Right ventricle myocardium inferior (tissue), 1 donor: ENCODE results near the gene TRPM3. TPM values are rescaled to one million over a fixed set of nuclear protein-coding genes. Genes with fewer than 3 reads are reported as not detected.
A peak's percentile ranks its signal among the peaks of the same experiment; 100 is the strongest.

Experiments
- ATAC-seq: fragments of 200-7000 bp; cut with Tn5 transposase; one replicate; pipeline ENCODE4 v1.9.1; 2020; ENCODE audit warnings: mild to moderate bottlenecking, moderate library complexity
- DNase-seq: peaks from one replicate; pipeline ENCODE4 v3.0.0; 2021; ENCODE audit errors: missing footprints
- intact Hi-C: fragments of 100-400 bp; cut with DNase I; formaldehyde crosslinking; loops from one replicate; pipeline ENCODE4 v1.11.0; 2022
- total RNA-seq: library from RNA; stranded (reverse); fragmentation: NEBNext Ultra II Directional; extraction: Animal tissue kit (Norgen Biotek cat#: 25700); gene quantifications from one replicate; pipeline ENCODE4 v1.2.1, GENCODE V29; 2021
- donor health status: DM: no; HTN: yes; CAD: no; lungs with severe emphysema.

The TRPM3 gene
- total RNA-seq, 1 donor from 2014 or later, result not detected

- DNase-seq, result no peak
- ATAC-seq, result no peak
- intact Hi-C loops, result no loop called here
Measured at GRCh38 chr9:70874451-70874850, 247.0 kb downstream of the TRPM3 start.

GRCh38 chr9:70873506-70873905, 247.9 kb downstream of the TRPM3 start:
- DNase-seq (no peak), ATAC-seq (no peak)
- intact Hi-C loops, result no loop called here

- intact Hi-C loops, result no loop called here
- DNase-seq (no peak), ATAC-seq (peak; percentile 76)
Measured at GRCh38 chr9:70868661-70869652, 252.5 kb downstream of the TRPM3 start.

GRCh38 chr9:70868041-70868440, 253.4 kb downstream of the TRPM3 start:
- no peak for ATAC-seq
- DNase-seq, result no peak
- intact Hi-C loops, result no loop called here

- DNase-seq, result no peak
- no peak for ATAC-seq
- intact Hi-C loops, result no loop called here
Measured at GRCh38 chr9:70865471-70865870, 255.9 kb downstream of the TRPM3 start.

- ATAC-seq (no peak), DNase-seq (no peak)
- intact Hi-C loops, result no loop called here
Measured at GRCh38 chr9:70861797-70862196, 259.6 kb downstream of the TRPM3 start.

GRCh38 chr9:70861376-70861775, 260.0 kb downstream of the TRPM3 start:
- DNase-seq, result no peak
- ATAC-seq, result no peak
- intact Hi-C loops, result no loop called here

GRCh38 chr9:70859694-70860093, 261.7 kb downstream of the TRPM3 start:
- intact Hi-C loops, result no loop called here
- ATAC-seq, result no peak

GRCh38 chr9:70856411-70856810, 265.0 kb downstream of the TRPM3 start:
- DNase-seq (no peak), ATAC-seq (no peak)
- intact Hi-C loops, result no loop called here

More at GRCh38 chr9:70859694-70860093, 261.7 kb downstream of the TRPM3 start:
- no peak for DNase-seq

GRCh38 chr9:70852711-70853240, 268.6 kb downstream of the TRPM3 start:
- intact Hi-C loops, result no loop called here
- DNase-seq (no peak), ATAC-seq (no peak)

- intact Hi-C loops, result no loop called here
- DNase-seq (no peak), ATAC-seq (no peak)
Measured at GRCh38 chr9:70840266-70840665, 281.2 kb downstream of the TRPM3 start.

GRCh38 chr9:70835323-70835722, 286.1 kb downstream of the TRPM3 start:
- ATAC-seq, result no peak
- intact Hi-C loops, result no loop called here

GRCh38 chr9:70832492-70832891, 288.9 kb downstream of the TRPM3 start:
- ATAC-seq (no peak), DNase-seq (no peak)
- intact Hi-C loops, result no loop called here

More at GRCh38 chr9:70835323-70835722, 286.1 kb downstream of the TRPM3 start:
- DNase-seq, result no peak

- DNase-seq (no peak), ATAC-seq (no peak)
- intact Hi-C loops, result no loop called here
Measured at GRCh38 chr9:70830618-70831017, 290.8 kb downstream of the TRPM3 start.

- DNase-seq (no peak), ATAC-seq (no peak)
- intact Hi-C loops, result no loop called here
Measured at GRCh38 chr9:70829591-70830265, 291.7 kb downstream of the TRPM3 start.

GRCh38 chr9:70826562-70826961, 294.9 kb downstream of the TRPM3 start:
- no peak for ATAC-seq
- intact Hi-C loops, result no loop called here
- DNase-seq, result no peak

GRCh38 chr9:70823284-70823683, 298.1 kb downstream of the TRPM3 start:
- ATAC-seq (no peak), DNase-seq (no peak)
- intact Hi-C loops, result no loop called here

GRCh38 chr9:70817311-70817710, 304.1 kb downstream of the TRPM3 start:
- intact Hi-C loops, result no loop called here
- DNase-seq (no peak), ATAC-seq (no peak)

GRCh38 chr9:70816891-70817290, 304.5 kb downstream of the TRPM3 start:
- ATAC-seq (no peak), DNase-seq (no peak)
- intact Hi-C loops, result no loop called here

- intact Hi-C loops, result no loop called here
- no peak for DNase-seq
- no peak for ATAC-seq
Measured at GRCh38 chr9:70816316-70816715, 305.1 kb downstream of the TRPM3 start.
